Activated T-helper 1 cell treated with anti-CD3 and anti-CD28 coated beads, Interleukin-12 subunit alpha, Interleukin-12 subunit beta, Interleukin-2, Interleukin-4 antibody, amounts not matched to agents 30 ng/mL and 10 ng/mL and 1 ng/mL, durations not matched to agents 14 hours and 24 hours and 36 hours (primary cell): Measurements from ENCODE around the gene NT5DC1. TPM values are rescaled to one million over a fixed set of nuclear protein-coding genes. Genes with fewer than 3 reads are reported as not detected.

Experiments
- DNase-seq: peaks from one replicate; pipeline ENCODE4 v3.0.0; 2021; ENCODE audit warnings: low spot score
- H3K27ac Mint-ChIP-seq: one replicate; pipeline ENCODE4 v1.8.0; 2021; ENCODE audit warnings: mild to moderate bottlenecking, mixed read lengths
- H3K27me3 Mint-ChIP-seq: one replicate; pipeline ENCODE4 v1.8.0; 2022; ENCODE audit warnings: mild to moderate bottlenecking, moderate library complexity, mixed read lengths; ENCODE audit not compliant: insufficient read depth
- H3K36me3 Mint-ChIP-seq: one replicate; pipeline ENCODE4 v1.8.0; 2021; ENCODE audit warnings: low read depth, mixed read lengths
- H3K4me1 Mint-ChIP-seq: one replicate; pipeline ENCODE4 v1.8.0; 2021; ENCODE audit warnings: low read depth, mixed read lengths
- H3K4me3 Mint-ChIP-seq: one replicate; pipeline ENCODE4 v1.8.0; 2021; ENCODE audit warnings: mild to moderate bottlenecking, moderate library complexity, mixed read lengths
- H3K9me3 Mint-ChIP-seq: one replicate; pipeline ENCODE4 v1.8.0; 2021; ENCODE audit warnings: mixed read lengths
- intact Hi-C: fragments of 100-400 bp; cut with micrococcal nuclease; formaldehyde crosslinking; loops from one replicate; pipeline ENCODE4 v1.15.1; 2024
- total RNA-seq: library from RNA; stranded (reverse); gene quantifications from 2 replicates; pipeline ENCODE4 v1.2.3, GENCODE V29; 2022

NT5DC1 gene
- total RNA-seq, 1 donor from 2014 or later = 30.1 TPM

DNA sequence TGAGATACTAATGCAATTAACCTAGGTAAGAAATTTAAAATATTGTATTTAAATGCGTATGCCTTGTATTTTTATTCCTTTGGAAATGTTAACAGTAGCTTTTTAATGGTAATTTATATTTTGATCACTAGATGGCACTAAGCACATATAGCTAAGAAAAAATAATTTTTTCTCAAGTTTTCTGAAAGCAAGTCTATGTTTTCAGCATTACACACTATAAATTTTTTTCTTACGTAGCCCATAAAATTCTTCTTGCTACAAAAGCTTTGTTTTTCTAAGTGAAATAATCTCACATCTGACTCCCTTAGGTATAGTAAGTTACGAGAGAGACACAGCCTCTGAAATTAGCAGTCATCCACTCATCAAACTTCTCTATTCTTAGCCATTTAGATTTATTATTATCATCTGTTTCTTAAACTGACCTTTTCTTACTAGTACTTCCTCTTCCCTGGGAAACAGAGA is 117.5 kb downstream of the NT5DC1 start:
- intact Hi-C loops = loop anchor here (1.0 to 5.0 kb wide), 4 partner anchors 59 to 427 kb away; partner anchors contain the start of gene TSPYL1
- no peaks in the 10 kb centered on the region for H3K27me3 Mint-ChIP-seq
- no peaks in the 10 kb centered on the region for H3K4me1 Mint-ChIP-seq
- no peaks in the 10 kb centered on the region for H3K9me3 Mint-ChIP-seq
- no peak overlapping the region for H3K27ac Mint-ChIP-seq
- DNase-seq = no peak
- H3K36me3 Mint-ChIP-seq = no peaks in the 10 kb centered on the region
- H3K4me3 Mint-ChIP-seq = no peak overlapping the region

DNA sequence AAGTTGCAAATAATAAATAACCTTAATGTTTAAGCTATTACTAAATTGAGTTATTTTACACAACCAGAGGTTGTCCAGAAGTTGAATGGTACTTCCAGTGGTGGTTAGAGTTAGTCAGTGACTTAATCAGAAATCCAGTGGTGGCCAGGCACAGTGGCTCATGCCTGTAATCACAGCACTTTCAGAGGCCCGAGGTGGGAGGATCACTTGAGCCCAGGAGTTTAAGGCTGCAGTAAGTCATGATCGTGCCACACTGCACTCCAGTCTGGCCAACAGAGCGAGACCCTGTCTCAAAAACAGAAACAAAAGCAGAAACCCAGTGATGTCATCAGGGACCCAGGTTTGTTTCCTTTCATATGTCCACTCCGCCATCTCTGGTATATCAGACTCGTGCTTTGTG is 118.2 kb downstream of the NT5DC1 start:
- DNase-seq = no peak
- H3K27me3 Mint-ChIP-seq = no peaks in the 10 kb centered on the region
- no peak overlapping the region for H3K4me3 Mint-ChIP-seq
- intact Hi-C loops = loop anchor here (1.0 to 5.0 kb wide), 4 partner anchors 58 to 426 kb away; partner anchors contain the start of gene TSPYL1
- H3K4me1 Mint-ChIP-seq = no peaks in the 10 kb centered on the region
- H3K27ac Mint-ChIP-seq = no peak overlapping the region
- H3K9me3 Mint-ChIP-seq = no peaks in the 10 kb centered on the region
- H3K36me3 Mint-ChIP-seq = no peaks in the 10 kb centered on the region

GRCh38 chr6:116221067-116221466 is 120.4 kb downstream of the NT5DC1 start:
- H3K9me3 Mint-ChIP-seq = no peaks in the 10 kb centered on the region
- H3K36me3 Mint-ChIP-seq = no peaks in the 10 kb centered on the region
- no peaks in the 10 kb centered on the region for H3K4me1 Mint-ChIP-seq
- H3K27ac Mint-ChIP-seq = no peak overlapping the region
- no peak overlapping the region for H3K4me3 Mint-ChIP-seq
- no peak for DNase-seq
- intact Hi-C loops = no loop called here
- H3K27me3 Mint-ChIP-seq = no peaks in the 10 kb centered on the region

GRCh38 chr6:116221911-116222310 is 121.3 kb downstream of the NT5DC1 start:
- Mint-ChIP-seq H3K4me1 (no peaks in the 10 kb centered on the region), H3K4me3 (no peak overlapping the region), H3K36me3 (no peaks in the 10 kb centered on the region), H3K27ac (no peak overlapping the region), H3K9me3 (no peaks in the 10 kb centered on the region), H3K27me3 (no peaks in the 10 kb centered on the region)
- DNase-seq = no peak
- intact Hi-C loops = no loop called here

GRCh38 chr6:116223355-116223754 is 122.7 kb downstream of the NT5DC1 start:
- H3K36me3 Mint-ChIP-seq = no peaks in the 10 kb centered on the region
- H3K4me3 Mint-ChIP-seq = no peak overlapping the region
- no peaks in the 10 kb centered on the region for H3K4me1 Mint-ChIP-seq
- H3K27me3 Mint-ChIP-seq = no peaks in the 10 kb centered on the region
- intact Hi-C loops = no loop called here
- no peak for DNase-seq
- no peak overlapping the region for H3K27ac Mint-ChIP-seq
- H3K9me3 Mint-ChIP-seq = no peaks in the 10 kb centered on the region

DNA sequence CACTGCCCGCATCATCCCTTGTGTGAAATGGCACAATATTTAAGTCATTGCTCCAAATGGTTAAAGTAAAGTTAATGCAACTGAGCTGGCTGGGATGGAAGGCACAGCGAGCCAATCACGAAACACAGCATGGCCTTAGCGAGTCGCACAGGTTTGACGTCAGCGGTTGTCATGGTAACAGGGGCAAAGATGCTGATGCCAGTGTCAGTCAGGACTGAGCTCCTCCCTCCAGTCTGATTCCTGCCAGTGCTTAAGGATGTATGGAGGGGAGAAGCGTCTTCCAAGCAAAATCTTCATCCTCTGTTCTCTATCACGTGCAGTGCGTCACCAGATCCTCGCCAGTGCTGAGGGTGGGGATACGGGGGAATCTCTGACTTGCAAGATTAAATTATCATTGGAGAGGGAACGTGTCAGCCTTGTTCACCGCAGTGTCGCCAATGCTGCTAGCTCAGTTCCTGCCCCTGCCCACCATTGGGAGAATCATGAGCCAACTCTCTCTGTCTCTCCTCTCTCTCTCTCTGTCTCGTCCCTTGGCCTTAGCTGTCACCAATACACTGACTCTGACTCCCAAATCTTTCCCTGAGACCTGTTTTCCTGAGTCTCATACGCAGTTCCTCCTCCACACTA is 128.7 kb downstream of the NT5DC1 start:
- Mint-ChIP-seq H3K4me3 (no peak overlapping the region), H3K27me3 (peaks cover 4% of the 10 kb centered on the region), H3K4me1 (no peaks in the 10 kb centered on the region), H3K9me3 (no peaks in the 10 kb centered on the region), H3K27ac (no peak overlapping the region), H3K36me3 (no peaks in the 10 kb centered on the region)
- intact Hi-C loops = no loop called here
- DNase-seq = no peak

GRCh38 chr6:116234689-116235088 is 134.0 kb downstream of the NT5DC1 start:
- H3K4me1 Mint-ChIP-seq = no peaks in the 10 kb centered on the region
- no peak for DNase-seq
- intact Hi-C loops = no loop called here
- no peaks in the 10 kb centered on the region for H3K9me3 Mint-ChIP-seq
- H3K36me3 Mint-ChIP-seq = no peaks in the 10 kb centered on the region
- H3K27ac Mint-ChIP-seq = no peak overlapping the region
- peaks cover 3% of the 10 kb centered on the region for H3K27me3 Mint-ChIP-seq
- H3K4me3 Mint-ChIP-seq = no peak overlapping the region

GRCh38 chr6:116238083-116238482 is 137.4 kb downstream of the NT5DC1 start:
- intact Hi-C loops = no loop called here
- no peaks in the 10 kb centered on the region for H3K4me1 Mint-ChIP-seq
- peaks cover 1% of the 10 kb centered on the region for H3K36me3 Mint-ChIP-seq
- DNase-seq = no peak
- H3K27ac Mint-ChIP-seq = no peak overlapping the region
- H3K27me3 Mint-ChIP-seq = no peaks in the 10 kb centered on the region
- no peak overlapping the region for H3K4me3 Mint-ChIP-seq
- H3K9me3 Mint-ChIP-seq = no peaks in the 10 kb centered on the region

GRCh38 chr6:116239256-116239655 is 138.6 kb downstream of the NT5DC1 start:
- no peak overlapping the region for H3K27ac Mint-ChIP-seq
- H3K27me3 Mint-ChIP-seq = no peaks in the 10 kb centered on the region
- no peak for DNase-seq
- H3K4me3 Mint-ChIP-seq = no peak overlapping the region
- intact Hi-C loops = no loop called here
- peaks cover 1% of the 10 kb centered on the region for H3K36me3 Mint-ChIP-seq
- no peaks in the 10 kb centered on the region for H3K4me1 Mint-ChIP-seq
- H3K9me3 Mint-ChIP-seq = no peaks in the 10 kb centered on the region

DNA sequence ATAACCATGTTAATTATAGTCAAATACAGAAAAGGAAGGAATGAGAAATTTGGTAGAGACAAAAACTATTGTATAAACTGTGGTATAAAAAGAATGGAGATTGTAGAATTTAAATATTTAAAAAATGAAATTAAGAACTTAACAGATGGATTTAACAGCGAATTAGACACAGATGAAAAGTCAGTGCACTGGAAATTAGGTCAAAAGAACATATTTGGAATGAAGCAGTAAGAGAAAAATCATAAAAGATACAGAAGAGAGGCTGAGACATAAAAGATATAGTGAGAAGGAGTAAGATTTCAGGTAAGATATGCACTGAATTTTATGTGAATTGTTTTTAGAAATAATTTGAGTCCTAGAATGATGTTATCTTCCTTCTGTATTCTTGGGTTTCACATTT is 139.2 kb downstream of the NT5DC1 start:
- Mint-ChIP-seq H3K27ac (no peak overlapping the region), H3K27me3 (no peaks in the 10 kb centered on the region), H3K4me1 (no peaks in the 10 kb centered on the region), H3K36me3 (peaks cover 1% of the 10 kb centered on the region), H3K4me3 (no peak overlapping the region), H3K9me3 (no peaks in the 10 kb centered on the region)
- DNase-seq = no peak
- intact Hi-C loops = no loop called here

- no peaks in the 10 kb centered on the region for H3K9me3 Mint-ChIP-seq
- H3K4me3 Mint-ChIP-seq = no peak overlapping the region
- H3K4me1 Mint-ChIP-seq = peaks cover 7% of the 10 kb centered on the region
- peaks cover 1% of the 10 kb centered on the region for H3K36me3 Mint-ChIP-seq
- no peak overlapping the region for H3K27ac Mint-ChIP-seq
- DNase-seq = no peak
- intact Hi-C loops = no loop called here
- no peaks in the 10 kb centered on the region for H3K27me3 Mint-ChIP-seq
Measured at GRCh38 chr6:116244284-116244683, 143.6 kb downstream of the NT5DC1 start.

DNA sequence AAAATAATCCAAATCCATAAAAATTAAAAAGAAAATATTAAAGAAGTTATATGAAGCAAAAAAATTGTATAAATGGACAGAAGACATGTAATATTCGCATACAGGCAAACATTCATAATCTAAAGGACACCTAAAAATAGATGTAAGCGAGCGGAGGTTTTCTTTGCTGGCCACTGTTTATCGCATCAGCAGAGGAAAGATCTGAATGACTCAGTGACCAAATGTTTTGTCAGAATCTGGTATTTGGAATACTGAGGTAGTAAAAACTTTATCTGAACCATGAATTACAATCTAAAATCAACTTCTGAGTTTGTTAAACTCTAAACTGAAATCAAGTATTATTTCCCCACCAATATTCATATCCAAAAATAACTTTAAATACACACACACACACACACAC is 145.4 kb downstream of the NT5DC1 start:
- Mint-ChIP-seq H3K4me3 (no peak overlapping the region), H3K27ac (no peak overlapping the region), H3K9me3 (no peaks in the 10 kb centered on the region), H3K4me1 (peaks cover 7% of the 10 kb centered on the region), H3K36me3 (peaks cover 9% of the 10 kb centered on the region), H3K27me3 (no peaks in the 10 kb centered on the region)
- intact Hi-C loops = no loop called here
- no peak for DNase-seq

- DNase-seq = no peak
- intact Hi-C loops = no loop called here
- H3K36me3 Mint-ChIP-seq = peaks cover 12% of the 10 kb centered on the region
- H3K4me3 Mint-ChIP-seq = no peak overlapping the region
- H3K27ac Mint-ChIP-seq = no peak overlapping the region
- no peaks in the 10 kb centered on the region for H3K27me3 Mint-ChIP-seq
- H3K4me1 Mint-ChIP-seq = peaks cover 7% of the 10 kb centered on the region
- no peaks in the 10 kb centered on the region for H3K9me3 Mint-ChIP-seq
Measured at GRCh38 chr6:116247285-116247684, 146.6 kb downstream of the NT5DC1 start.

GRCh38 chr6:116248577-116248976 is 147.9 kb downstream of the NT5DC1 start:
- Mint-ChIP-seq H3K9me3 (no peaks in the 10 kb centered on the region), H3K4me3 (no peak overlapping the region), H3K36me3 (peaks cover 14% of the 10 kb centered on the region), H3K4me1 (peaks cover 7% of the 10 kb centered on the region), H3K27ac (no peak overlapping the region), H3K27me3 (no peaks in the 10 kb centered on the region)
- intact Hi-C loops = no loop called here
- DNase-seq = no peak
